GM12891 (cell line): ENCODE measurements around the gene CR2.

Experiments used
- POLR2A ChIP-seq: IDR thresholded peaks from 2 replicates; pipeline ENCODE4 v1.6.1; 2011; ENCODE audit warnings: low read depth, low read length, control low read depth
- POLR2AphosphoS5 ChIP-seq: IDR thresholded peaks from 2 replicates; pipeline ENCODE4 v1.6.1; 2011; ENCODE audit warnings: low read depth, low read length, control low read depth
- POU2F2 ChIP-seq: IDR thresholded peaks from 2 replicates; pipeline ENCODE4 v1.6.1; 2011; ENCODE audit warnings: low read depth, mild to moderate bottlenecking, control low read depth, low read length, moderate library complexity
- TAF1 ChIP-seq: IDR thresholded peaks from 2 replicates; pipeline ENCODE4 v1.6.1; 2011; ENCODE audit warnings: low read depth, low read length, control low read depth

GRCh38 chr1:207405814-207406213 lies 48.3 kb upstream of the CR2 start:
- TF ChIP-seq POLR2A (no peak), POU2F2 (no peak), TAF1 (no peak), POLR2AphosphoS5 (no peak)
